Suprapubic skin (tissue), 4 donors: ENCODE measurements around the gene UBE2QL1. TPM values are rescaled to one million over a fixed set of nuclear protein-coding genes. Genes with fewer than 3 reads are reported as not detected.

Experiments
- DNase-seq, 2 donors: peaks; one replicate each; pipeline ENCODE4 v3.0.0-alpha.2; 2019; ENCODE audit warnings: low spot score in 2 of 2
- H3K27ac ChIP-seq: fragments of 200-600 bp; sonication (generic); one replicate; pipeline ENCODE4 v1.5.1; 2019
- H3K27me3 ChIP-seq: fragments of 200-600 bp; sonication (generic); one replicate; pipeline ENCODE4 v1.5.1; 2019
- H3K36me3 ChIP-seq: fragments of 200-600 bp; sonication (generic); one replicate; pipeline ENCODE4 v1.5.1; 2019
- H3K4me1 ChIP-seq: fragments of 200-600 bp; sonication (generic); one replicate; pipeline ENCODE4 v1.5.1; 2019
- H3K4me3 ChIP-seq: fragments of 200-600 bp; sonication (generic); one replicate; pipeline ENCODE4 v1.5.1; 2019; ENCODE audit warnings: mild to moderate bottlenecking
- H3K9me3 ChIP-seq: fragments of 200-600 bp; sonication (generic); one replicate; pipeline ENCODE4 v1.5.1; 2019
- EP300 ChIP-seq: sonication (generic); formaldehyde crosslinking; IDR thresholded peaks from one replicate; pipeline ENCODE4 v1.6.1; 2017; ENCODE audit warnings: antibody characterized with exemption
- POLR2A ChIP-seq, 2 donors: fragments of 450-650 bp; IDR thresholded peaks; one replicate each; pipeline ENCODE4 v1.6.1; 2017; ENCODE audit warnings: antibody characterized with exemption in 2 of 2, mild to moderate bottlenecking in 2 of 2, moderate library complexity in 2 of 2
- POLR2AphosphoS5 ChIP-seq, 3 donors: sonication (generic); formaldehyde crosslinking; IDR thresholded peaks; one replicate each; pipeline ENCODE4 v1.6.1; 2017; ENCODE audit warnings: antibody characterized with exemption in 3 of 3
- WGBS: methylation state at CpG from one replicate; pipeline ENCODE4 v1.1.5; 2018; 5-methylcytosine and 5-hydroxymethylcytosine counted together
- total RNA-seq, 4 donors: library from RNA; depleted of rRNA; stranded (reverse); fragments of >200 nt; gene quantifications; one replicate each; pipeline ENCODE4 v1.1.0, GENCODE V29; 2016
- TF ChIP-seq, protein P1 (sequence below), 2 donors: fragments of 200-600 bp in 1 of 2; fragments of 450-650 bp in 1 of 2; sonication (generic) in 1 of 2; IDR thresholded peaks; one replicate each; pipeline ENCODE4 v1.5.1; 2016 to 2019; ENCODE audit warnings: antibody characterized with exemption in 2 of 2, mild to moderate bottlenecking in 1 of 2, moderate library complexity in 1 of 2

UBE2QL1 gene
- total RNA-seq, 4 donors from 2014 or later: 1.1 to 5.0 (median 3.2) TPM

DNA sequence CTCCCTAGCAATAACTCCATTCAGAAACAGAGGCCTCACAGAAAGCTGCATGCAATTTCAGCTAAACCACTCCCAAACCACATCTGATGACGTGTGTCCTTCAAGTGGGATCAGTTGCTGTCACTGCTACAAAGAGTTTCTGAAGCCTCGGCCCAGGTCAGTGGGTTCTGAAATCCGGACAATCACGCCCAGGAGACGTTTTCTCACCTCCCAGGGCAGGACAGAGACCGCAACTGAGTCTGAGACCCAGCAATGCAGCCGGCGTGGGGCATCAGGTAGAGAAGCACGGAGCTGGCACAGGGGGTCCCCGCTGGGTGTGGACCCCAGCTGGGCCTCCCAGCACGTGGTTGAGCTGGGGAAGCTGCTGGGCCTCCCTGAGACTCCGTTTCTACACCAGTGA is 2.6 kb upstream of the UBE2QL1 start:
- no peaks in the 10 kb centered on the region for H3K9me3 ChIP-seq
- no peaks in the 10 kb centered on the region for H3K36me3 ChIP-seq
- H3K27ac ChIP-seq: no peak overlapping the region
- peaks cover 15% of the 10 kb centered on the region for H3K4me1 ChIP-seq
- TF ChIP-seq EP300 (no peak), POLR2AphosphoS5 (IDR thresholded peaks at IDR 0.05) (no peak), POLR2A (IDR thresholded peaks at IDR 0.05) (no peak)
- TF ChIP-seq, protein P1, sequence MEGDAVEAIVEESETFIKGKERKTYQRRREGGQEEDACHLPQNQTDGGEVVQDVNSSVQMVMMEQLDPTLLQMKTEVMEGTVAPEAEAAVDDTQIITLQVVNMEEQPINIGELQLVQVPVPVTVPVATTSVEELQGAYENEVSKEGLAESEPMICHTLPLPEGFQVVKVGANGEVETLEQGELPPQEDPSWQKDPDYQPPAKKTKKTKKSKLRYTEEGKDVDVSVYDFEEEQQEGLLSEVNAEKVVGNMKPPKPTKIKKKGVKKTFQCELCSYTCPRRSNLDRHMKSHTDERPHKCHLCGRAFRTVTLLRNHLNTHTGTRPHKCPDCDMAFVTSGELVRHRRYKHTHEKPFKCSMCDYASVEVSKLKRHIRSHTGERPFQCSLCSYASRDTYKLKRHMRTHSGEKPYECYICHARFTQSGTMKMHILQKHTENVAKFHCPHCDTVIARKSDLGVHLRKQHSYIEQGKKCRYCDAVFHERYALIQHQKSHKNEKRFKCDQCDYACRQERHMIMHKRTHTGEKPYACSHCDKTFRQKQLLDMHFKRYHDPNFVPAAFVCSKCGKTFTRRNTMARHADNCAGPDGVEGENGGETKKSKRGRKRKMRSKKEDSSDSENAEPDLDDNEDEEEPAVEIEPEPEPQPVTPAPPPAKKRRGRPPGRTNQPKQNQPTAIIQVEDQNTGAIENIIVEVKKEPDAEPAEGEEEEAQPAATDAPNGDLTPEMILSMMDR (IDR thresholded peaks at IDR 0.05): no peak
- DNase-seq: no peak
- peaks cover 17% of the 10 kb centered on the region for H3K27me3 ChIP-seq
- WGBS: 57% methylated on average over 4 of the region's 12 CpGs
- no peak overlapping the region for H3K4me3 ChIP-seq

DNA sequence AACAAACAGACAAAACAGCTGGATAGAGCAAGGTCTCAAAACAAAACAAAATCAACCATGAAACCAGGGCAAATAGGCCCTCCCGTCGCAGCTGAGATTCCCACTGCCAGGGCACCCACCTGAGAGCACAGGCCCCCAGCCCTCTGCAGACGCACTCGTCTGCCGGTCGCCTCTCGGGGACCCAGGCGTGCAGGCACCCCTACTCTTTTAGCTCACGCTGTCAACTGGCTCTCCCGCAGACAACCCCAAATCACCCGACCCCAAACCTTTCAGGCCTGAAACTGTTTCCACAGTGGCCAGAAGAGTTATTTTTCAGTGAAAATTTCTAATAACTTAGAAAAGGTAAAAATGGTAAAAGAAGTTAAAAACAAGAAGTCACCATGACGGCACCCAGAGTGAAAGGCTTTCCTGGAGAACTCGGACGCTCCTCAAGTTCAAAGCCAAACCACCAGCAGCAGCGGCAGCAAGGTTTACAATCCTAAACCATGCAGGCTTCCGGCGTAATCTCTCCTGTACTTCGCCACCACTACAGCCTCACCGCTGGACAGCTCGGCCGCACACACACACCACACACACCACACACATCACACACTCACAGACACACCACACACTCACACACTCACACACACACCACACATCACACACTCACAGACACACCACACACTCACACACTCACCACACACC is 1.9 kb upstream of the UBE2QL1 start:
- TF ChIP-seq EP300: no peak
- no peak for TF ChIP-seq POLR2A (IDR thresholded peaks at IDR 0.05)
- no peak for TF ChIP-seq POLR2AphosphoS5 (IDR thresholded peaks at IDR 0.05)
- TF ChIP-seq, protein P1 (IDR thresholded peaks at IDR 0.05): no peak
- Histone ChIP-seq H3K9me3 (no peaks in the 10 kb centered on the region), H3K4me1 (peaks cover 19% of the 10 kb centered on the region), H3K27ac (no peak overlapping the region), H3K4me3 (no peak overlapping the region), H3K36me3 (no peaks in the 10 kb centered on the region), H3K27me3 (peaks cover 21% of the 10 kb centered on the region)
- no peak for DNase-seq
- WGBS: 76% methylated on average over 21 of the region's 21 CpGs

DNA sequence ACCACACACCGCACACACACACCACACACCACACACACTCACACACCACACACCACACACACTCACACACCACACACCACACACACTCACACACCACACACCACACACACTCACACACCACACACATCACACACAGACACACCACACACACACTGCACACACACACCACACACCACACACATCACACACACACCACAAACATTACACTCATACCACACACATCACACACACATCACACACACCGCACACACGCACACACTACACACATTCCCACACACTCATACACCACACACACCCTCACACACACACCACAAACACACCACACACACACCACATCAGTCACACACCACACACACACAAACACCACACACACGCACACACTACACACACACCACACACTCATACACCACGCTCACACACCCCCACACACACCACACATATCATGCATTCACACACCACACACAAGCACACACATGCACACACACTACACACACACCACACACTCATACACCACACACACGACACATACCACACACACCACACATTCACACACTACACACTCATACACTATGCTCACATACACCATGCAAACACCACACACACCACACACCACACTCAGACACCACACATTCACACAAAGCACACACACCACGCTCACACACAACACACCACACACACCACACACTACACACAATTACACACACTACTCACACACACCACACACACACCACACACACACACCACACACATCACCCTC is 1.1 kb upstream of the UBE2QL1 start:
- Histone ChIP-seq H3K4me3 (no peak overlapping the region), H3K27ac (no peak overlapping the region), H3K4me1 (peaks cover 19% of the 10 kb centered on the region), H3K9me3 (no peaks in the 10 kb centered on the region), H3K27me3 (peaks cover 25% of the 10 kb centered on the region), H3K36me3 (no peaks in the 10 kb centered on the region)
- TF ChIP-seq, protein P1 (IDR thresholded peaks at IDR 0.05): no peak
- TF ChIP-seq EP300 (no peak), POLR2AphosphoS5 (IDR thresholded peaks at IDR 0.05) (no peak), POLR2A (IDR thresholded peaks at IDR 0.05) (no peak)
- 92% methylated on average over 7 of the region's 7 CpGs for WGBS
- DNase-seq: no peak

DNA sequence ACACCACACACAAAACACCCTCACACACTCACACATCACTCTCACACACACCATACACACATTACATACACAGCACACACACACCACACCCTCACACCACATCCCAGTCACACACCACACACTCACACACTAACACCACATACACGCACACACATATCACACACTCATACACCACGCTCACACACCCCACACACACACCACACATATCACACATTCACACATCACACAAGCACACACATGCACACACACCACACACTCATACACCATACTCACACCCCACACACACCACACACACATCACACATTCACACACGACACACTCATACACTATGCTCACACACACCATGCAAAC is 543 bp upstream of the UBE2QL1 start:
- no peak for TF ChIP-seq EP300
- no peak for TF ChIP-seq POLR2AphosphoS5 (IDR thresholded peaks at IDR 0.05)
- TF ChIP-seq, protein P1 (IDR thresholded peaks at IDR 0.05): no peak
- TF ChIP-seq POLR2A (IDR thresholded peaks at IDR 0.05): no peak
- Histone ChIP-seq H3K4me1 (peaks cover 19% of the 10 kb centered on the region), H3K4me3 (peak overlapping the region; percentile 54), H3K27ac (no peak overlapping the region), H3K36me3 (no peaks in the 10 kb centered on the region), H3K9me3 (no peaks in the 10 kb centered on the region), H3K27me3 (peaks cover 29% of the 10 kb centered on the region)
- 98% methylated on average over 3 of the region's 3 CpGs for WGBS
- DNase-seq: no peak

DNA sequence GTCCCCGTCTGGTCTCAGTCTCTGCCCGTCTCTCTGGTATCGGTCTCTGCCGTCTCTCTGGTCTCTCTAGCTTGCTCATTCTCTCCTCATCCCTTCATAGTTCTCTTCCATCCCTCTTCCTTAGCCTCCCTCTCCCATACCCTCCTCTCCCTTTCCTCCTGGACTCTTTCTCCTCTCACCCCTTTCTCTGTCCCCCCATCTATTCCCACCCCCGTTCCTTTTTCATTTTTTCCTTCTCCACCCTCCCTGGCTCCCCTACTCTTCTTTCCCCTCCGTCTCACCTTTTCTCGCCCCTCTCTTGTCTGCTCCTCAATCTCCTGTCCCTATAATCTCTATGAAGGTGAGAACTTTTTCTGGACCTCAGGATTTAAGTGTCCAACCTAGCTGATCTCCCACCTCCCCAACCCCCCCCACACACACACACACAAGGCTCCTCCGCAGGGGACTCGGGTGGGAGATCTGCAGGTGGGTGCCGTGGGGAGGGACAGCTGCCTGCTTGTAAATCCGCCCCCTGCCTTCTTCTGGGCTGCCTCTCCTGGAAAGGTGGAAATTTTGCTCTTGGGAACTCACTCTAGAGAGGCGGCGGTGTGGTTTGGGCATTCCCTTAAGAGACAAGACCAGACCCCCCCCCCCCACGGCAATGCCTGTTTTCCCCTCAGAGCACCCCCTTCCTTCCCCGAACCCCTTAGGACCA is 953 bp downstream of the UBE2QL1 start:
- Histone ChIP-seq H3K4me1 (peaks cover 19% of the 10 kb centered on the region), H3K4me3 (peak overlapping the region; percentile 54), H3K27ac (no peak overlapping the region), H3K36me3 (no peaks in the 10 kb centered on the region), H3K9me3 (no peaks in the 10 kb centered on the region), H3K27me3 (peaks cover 30% of the 10 kb centered on the region)
- TF ChIP-seq EP300 (no peak), POLR2A (IDR thresholded peaks at IDR 0.05) (no peak), POLR2AphosphoS5 (IDR thresholded peaks at IDR 0.05) (no peak)
- TF ChIP-seq, protein P1 (IDR thresholded peaks at IDR 0.05): no peak
- no peak for DNase-seq
- WGBS: 19% methylated on average over 15 of the region's 15 CpGs
